ENCODE data around the gene SCNN1G. TPM values are rescaled to one million over a fixed set of nuclear protein-coding genes. Genes with fewer than 3 reads are reported as not detected.
"Not testable (repeated sequence)": the region's sequence is repeated elsewhere in the genome, so short reads cannot be mapped to it uniquely, and the experiment has no call there.

Gene SCNN1G
- total RNA-seq, 4 donors from 2014 or later = 0.27 to 0.39 TPM; not detected in 2

- ATAC-seq = no peak
- no peak overlapping the region for H3K4me3 ChIP-seq
- H3K9me3 ChIP-seq = no peaks in the 10 kb centered on the region
- H3K36me3 ChIP-seq = no peaks in the 10 kb centered on the region
- no peak for TF ChIP-seq EP300 (IDR thresholded peaks at IDR 0.05)
- no peak for TF ChIP-seq POLR2A (IDR thresholded peaks at IDR 0.05)
- TF ChIP-seq CTCF (IDR thresholded peaks at IDR 0.05) = no peak
- no peak for TF ChIP-seq POLR2AphosphoS5 (IDR thresholded peaks at IDR 0.05)
- no peaks in the 10 kb centered on the region for H3K4me1 ChIP-seq
- peaks cover 4% of the 10 kb centered on the region for H3K27me3 ChIP-seq
- 79 to 80% methylated on average over 1 of the region's 1 CpG for WGBS, 2 donors (ENCODE audit: low coverage in 1 of 2)
- no peak overlapping the region for H3K27ac ChIP-seq
These were observed 67.3 kb downstream of the SCNN1G start for GRCh38 chr16:23249830-23250229.

- TF ChIP-seq POLR2A (IDR thresholded peaks at IDR 0.05) (no peak), POLR2AphosphoS5 (IDR thresholded peaks at IDR 0.05) (no peak), CTCF (IDR thresholded peaks at IDR 0.05) (no peak), EP300 (IDR thresholded peaks at IDR 0.05) (no peak)
- H3K4me1 ChIP-seq = no peaks in the 10 kb centered on the region
- H3K27me3 ChIP-seq = peaks cover 14% of the 10 kb centered on the region
- no peaks in the 10 kb centered on the region for H3K9me3 ChIP-seq
- no peak overlapping the region for H3K27ac ChIP-seq
- ATAC-seq = no peak
- H3K4me3 ChIP-seq = no peak overlapping the region
- WGBS, 2 donors (ENCODE audit: low coverage in 1 of 2) = 69 to 81% methylated on average over 5 of the region's 5 CpGs
- H3K36me3 ChIP-seq = no peaks in the 10 kb centered on the region
These were observed 69.8 kb downstream of the SCNN1G start for GRCh38 chr16:23252310-23252709.

GRCh38 chr16:23253650-23254049 is 71.1 kb downstream of the SCNN1G start:
- not testable (repeated sequence) for H3K9me3 ChIP-seq, H3K36me3 ChIP-seq, H3K27ac ChIP-seq, H3K4me1 ChIP-seq, ATAC-seq, H3K4me3 ChIP-seq
- H3K27me3 ChIP-seq = peaks cover 14% of the 10 kb centered on the region
- 81 to 100% methylated on average over 1 of the region's 1 CpG for WGBS, 2 donors (ENCODE audit: low coverage in 1 of 2)

GRCh38 chr16:23254338-23254737 is 71.8 kb downstream of the SCNN1G start:
- no peak for ATAC-seq
- Histone ChIP-seq H3K27me3 (peaks cover 14% of the 10 kb centered on the region), H3K4me1 (no peaks in the 10 kb centered on the region), H3K27ac (no peak overlapping the region), H3K9me3 (peaks cover 0 to 5% (median 0%) of the 10 kb centered on the region in 3 donors), H3K36me3 (no peaks in the 10 kb centered on the region), H3K4me3 (no peak overlapping the region)
- TF ChIP-seq POLR2A (IDR thresholded peaks at IDR 0.05) (no peak), POLR2AphosphoS5 (IDR thresholded peaks at IDR 0.05) (no peak), EP300 (IDR thresholded peaks at IDR 0.05) (no peak), CTCF (IDR thresholded peaks at IDR 0.05) (no peak)
- WGBS, 2 donors (ENCODE audit: low coverage in 1 of 2) = 53% methylated on average over 3 to 4 of the region's 4 CpGs

GRCh38 chr16:23255000-23255399 is 72.5 kb downstream of the SCNN1G start:
- Histone ChIP-seq H3K4me3 (no peak overlapping the region), H3K27me3 (peaks cover 14% of the 10 kb centered on the region), H3K27ac (no peak overlapping the region), H3K4me1 (no peaks in the 10 kb centered on the region), H3K9me3 (peaks cover 0 to 7% (median 0%) of the 10 kb centered on the region in 3 donors), H3K36me3 (no peaks in the 10 kb centered on the region)
- TF ChIP-seq EP300 (IDR thresholded peaks at IDR 0.05) (no peak), POLR2A (IDR thresholded peaks at IDR 0.05) (no peak), POLR2AphosphoS5 (IDR thresholded peaks at IDR 0.05) (no peak), CTCF (IDR thresholded peaks at IDR 0.05) (no peak)
- no peak for ATAC-seq
- WGBS, 2 donors (ENCODE audit: low coverage in 1 of 2) = 43 to 49% methylated on average over 3 to 4 of the region's 4 CpGs

Measured in gastroesophageal sphincter (tissue), 4 donors.